Mammary epithelial cell (primary cell): Measurements from ENCODE around the gene LRIT2.

Experiments used
- EZH2 ChIP-seq: IDR thresholded peaks from 2 replicates; pipeline ENCODE4 v1.6.1; 2012; ENCODE audit warnings: low read length, inconsistent platforms, borderline replicate concordance
- TF ChIP-seq, protein P1 (sequence below), 2 donors: IDR thresholded peaks in 1 of 2; conservative IDR thresholded peaks in 1 of 2; 2 replicates each; pipeline ENCODE4 v1.5.1; 2011 to 2012; ENCODE audit warnings: inconsistent platforms in 2 of 2, low read length in 2 of 2, mild to moderate bottlenecking in 2 of 2, control low read depth in 1 of 2, low read depth in 1 of 2; ENCODE audit not compliant: insufficient read depth in 1 of 2; ENCODE audit errors: extremely low read depth in 1 of 2

DNA sequence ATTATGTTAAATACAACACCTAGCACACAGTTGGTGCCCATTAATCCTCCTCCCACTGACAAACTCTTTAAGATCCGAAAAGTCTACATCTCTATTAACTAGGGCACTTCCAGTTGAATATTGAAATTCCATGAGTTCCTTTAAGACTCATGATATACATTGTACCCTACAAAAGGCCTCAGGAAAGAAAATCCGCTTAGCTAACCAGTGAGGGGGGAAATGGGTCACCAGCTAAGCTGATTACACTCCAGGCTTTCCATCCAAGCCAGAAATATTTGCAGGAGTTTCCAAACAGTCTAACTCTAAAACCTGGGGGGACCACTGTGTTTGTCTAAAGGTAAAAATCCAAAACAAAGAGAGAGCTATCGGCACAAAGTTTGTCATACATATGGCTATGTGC is 1.3 kb upstream of the LRIT2 start:
- TF ChIP-seq, protein P1, sequence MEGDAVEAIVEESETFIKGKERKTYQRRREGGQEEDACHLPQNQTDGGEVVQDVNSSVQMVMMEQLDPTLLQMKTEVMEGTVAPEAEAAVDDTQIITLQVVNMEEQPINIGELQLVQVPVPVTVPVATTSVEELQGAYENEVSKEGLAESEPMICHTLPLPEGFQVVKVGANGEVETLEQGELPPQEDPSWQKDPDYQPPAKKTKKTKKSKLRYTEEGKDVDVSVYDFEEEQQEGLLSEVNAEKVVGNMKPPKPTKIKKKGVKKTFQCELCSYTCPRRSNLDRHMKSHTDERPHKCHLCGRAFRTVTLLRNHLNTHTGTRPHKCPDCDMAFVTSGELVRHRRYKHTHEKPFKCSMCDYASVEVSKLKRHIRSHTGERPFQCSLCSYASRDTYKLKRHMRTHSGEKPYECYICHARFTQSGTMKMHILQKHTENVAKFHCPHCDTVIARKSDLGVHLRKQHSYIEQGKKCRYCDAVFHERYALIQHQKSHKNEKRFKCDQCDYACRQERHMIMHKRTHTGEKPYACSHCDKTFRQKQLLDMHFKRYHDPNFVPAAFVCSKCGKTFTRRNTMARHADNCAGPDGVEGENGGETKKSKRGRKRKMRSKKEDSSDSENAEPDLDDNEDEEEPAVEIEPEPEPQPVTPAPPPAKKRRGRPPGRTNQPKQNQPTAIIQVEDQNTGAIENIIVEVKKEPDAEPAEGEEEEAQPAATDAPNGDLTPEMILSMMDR (conservative IDR thresholded peaks at IDR 0.05 in 1 of 2, IDR thresholded peaks at IDR 0.05 in 1 of 2; ENCODE audit: extremely low read depth in 1 of 2, insufficient read depth in 1 of 2, low read depth in 1 of 2, low read length in 2 of 2): no peak
- TF ChIP-seq EZH2: no peak
